ENCODE results near the gene SGIP1.

- no peak for TF ChIP-seq CTCF (IDR thresholded peaks at IDR 0.05; ENCODE audit: low read length)
- TF ChIP-seq EZH2phosphoT487 (IDR thresholded peaks at IDR 0.05; ENCODE audit: low read length), result no peak
Measured at GRCh38 chr1:66532214-66532613, 1.7 kb upstream of the SGIP1 start.
